ENCODE measurements around the gene PARP11. TPM values are rescaled to one million over a fixed set of nuclear protein-coding genes. Genes with fewer than 3 reads are reported as not detected.

The PARP11 gene
- total RNA-seq, 3 donors from 2014 or later (not counting 1 experiment from before 2014, with no cell fraction given): 18.8 to 27.3 (median 24.7) TPM

DNA sequence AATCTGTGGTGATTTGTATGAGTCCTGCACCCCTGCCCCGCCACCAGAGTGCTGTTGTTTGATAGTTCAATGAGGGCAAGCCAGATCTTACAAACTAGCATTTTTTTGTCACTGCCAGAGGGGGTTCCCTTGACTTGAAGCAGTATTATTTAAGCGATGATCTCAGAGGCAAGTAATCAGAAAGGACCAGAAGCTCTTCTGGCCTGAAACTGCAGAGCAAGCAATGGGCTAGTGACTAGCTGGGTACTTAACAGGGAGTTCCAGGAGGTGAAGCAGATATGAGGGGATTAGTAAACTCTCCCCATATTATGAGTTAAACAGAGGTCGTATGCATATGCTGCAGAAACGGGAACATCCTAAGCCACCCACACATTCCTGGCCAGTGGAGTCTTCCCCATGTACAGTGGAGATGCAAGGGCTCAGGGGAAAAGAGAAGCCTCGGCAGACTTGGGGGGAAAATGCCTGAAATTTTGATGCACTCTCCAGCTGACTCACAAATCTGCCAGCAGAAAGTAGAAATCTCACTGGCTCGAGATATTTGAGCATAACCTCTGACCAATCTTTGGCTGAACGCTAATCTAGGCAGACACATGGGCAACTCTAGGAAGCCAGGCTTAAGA is 112.0 kb downstream of the PARP11 start:
- ATAC-seq (no peak), DNase-seq (no peak)
- 94% methylated on average over 7 of the region's 7 CpGs for WGBS (ENCODE audit: insufficient coverage)
- H3K36me3 Mint-ChIP-seq: no peaks in the 10 kb centered on the region
- no peaks in the 10 kb centered on the region for H3K9me3 ChIP-seq (ENCODE audit: control insufficient read depth, insufficient read depth, low read length)
- H3K27me3 ChIP-seq (ENCODE audit: control insufficient read depth, insufficient read depth, low read length): no peaks in the 10 kb centered on the region
- H3K4me3 ChIP-seq (ENCODE audit: low read length): no peak overlapping the region
- H3K9me3 Mint-ChIP-seq: no peaks in the 10 kb centered on the region
- H3K4me3 Mint-ChIP-seq: no peak overlapping the region
- TF ChIP-seq CTCF (IDR thresholded peaks at IDR 0.05): no peak
- peaks cover 0 to 7% of the 10 kb centered on the region in 2 donors for H3K4me1 Mint-ChIP-seq
- no peak overlapping the region for H3K27ac Mint-ChIP-seq
- no peaks in the 10 kb centered on the region for H3K36me3 ChIP-seq (ENCODE audit: control insufficient read depth, insufficient read depth, low read length)
- no peak overlapping the region for H3K27ac ChIP-seq (ENCODE audit: low read length)
- no peaks in the 10 kb centered on the region for H3K27me3 Mint-ChIP-seq (ENCODE audit: low read depth in 2 of 2)
- intact Hi-C loops (cut with micrococcal nuclease): no loop called here
- H3K4me1 ChIP-seq (ENCODE audit: control insufficient read depth, insufficient read depth, low read length): no peaks in the 10 kb centered on the region

DNA sequence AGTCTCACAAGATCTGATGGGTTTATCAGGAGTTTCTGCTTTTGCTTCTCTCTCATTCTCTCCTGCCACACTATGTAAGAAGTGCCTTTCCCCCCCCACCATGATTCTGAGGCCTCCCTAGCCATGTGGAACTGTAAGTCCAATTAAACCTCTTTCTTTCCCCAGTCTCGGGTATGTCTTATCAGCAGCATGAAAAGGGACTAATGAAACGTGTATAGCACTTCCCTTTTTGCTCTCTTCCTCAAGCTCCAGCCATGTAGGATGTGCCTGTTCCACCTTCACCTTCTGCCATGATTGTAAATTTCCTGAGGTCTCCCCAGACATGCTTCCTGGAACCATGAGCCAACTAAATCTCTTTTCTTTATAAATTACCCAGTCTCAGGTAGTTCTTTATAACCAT is 113.3 kb downstream of the PARP11 start:
- Histone ChIP-seq H3K4me3 (ENCODE audit: low read length) (no peak overlapping the region), H3K27ac (ENCODE audit: low read length) (no peak overlapping the region), H3K36me3 (ENCODE audit: control insufficient read depth, insufficient read depth, low read length) (no peaks in the 10 kb centered on the region), H3K9me3 (ENCODE audit: control insufficient read depth, insufficient read depth, low read length) (no peaks in the 10 kb centered on the region), H3K27me3 (ENCODE audit: control insufficient read depth, insufficient read depth, low read length) (no peaks in the 10 kb centered on the region), H3K4me1 (ENCODE audit: control insufficient read depth, insufficient read depth, low read length) (no peaks in the 10 kb centered on the region)
- H3K27me3 Mint-ChIP-seq (ENCODE audit: low read depth in 2 of 2): no peaks in the 10 kb centered on the region
- DNase-seq (no peak), ATAC-seq (no peak)
- H3K4me3 Mint-ChIP-seq: no peak overlapping the region
- no peaks in the 10 kb centered on the region for H3K9me3 Mint-ChIP-seq
- no peak for TF ChIP-seq CTCF (IDR thresholded peaks at IDR 0.05)
- no peak overlapping the region for H3K27ac Mint-ChIP-seq
- H3K4me1 Mint-ChIP-seq: peaks cover under 1 to 7% of the 10 kb centered on the region in 2 donors
- intact Hi-C loops (cut with micrococcal nuclease): loop anchor here (10.0 kb wide), 1 partner anchor 55 kb away; no protein-coding TSS in a partner anchor
- H3K36me3 Mint-ChIP-seq: no peaks in the 10 kb centered on the region
- WGBS (ENCODE audit: insufficient coverage): 52% methylated on average over 2 of the region's 2 CpGs

Other genes starting within 250 kb of the PARP11 start
- gene CRACR2A, start 120.3 kb downstream of the PARP11 start, total RNA-seq: 10 to 100 TPM; 59.8 to 94.4 (median 80.5) TPM